ENCODE data around the gene TAOK3. TPM values are rescaled to one million over a fixed set of nuclear protein-coding genes. Genes with fewer than 3 reads are reported as not detected.

TAOK3 gene
- total and polyA plus RNA-seq, 2 donors (not counting 1 experiment from before 2014, with no cell fraction given), result 30.0 to 80.4 TPM

DNA sequence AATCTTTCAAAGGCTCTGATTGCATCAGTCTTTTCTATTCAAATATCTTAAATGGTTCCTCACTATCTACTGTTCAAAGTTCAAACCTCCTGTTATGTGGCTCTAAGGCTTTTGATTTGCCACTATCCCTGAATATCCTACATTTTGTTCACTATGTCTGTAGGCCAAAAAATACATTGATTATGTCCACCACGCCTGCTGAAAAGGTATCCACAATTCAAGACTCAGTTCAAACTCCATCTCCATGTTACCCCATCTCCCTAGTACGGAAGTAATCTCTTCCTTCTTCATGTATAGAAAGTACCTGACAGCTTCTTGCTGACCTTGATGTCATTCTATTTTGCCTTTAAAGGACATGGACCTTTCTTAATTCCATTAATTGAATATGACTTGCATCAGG, 24.8 kb downstream of the TAOK3 start:
- ChIA-PET POLR2A (no interaction called here), CTCF (interaction anchor here (1.2 to 2.0 kb wide), 3 partner anchors 10 to 30 kb away, joined by 5 to 6 read pairs (median 5); no protein-coding TSS in a partner anchor)
- DNase-seq (no peak), ATAC-seq (ENCODE audit: low read depth) (no peak)
- Histone ChIP-seq H3K4me3 (ENCODE audit: control extremely low read depth in 1 of 5, extremely low read depth in 1 of 5, insufficient read depth in 1 of 5, low read depth in 2 of 5, low read length in 4 of 5) (no peak overlapping the region), H4K20me1 (ENCODE audit: control insufficient read depth, insufficient read depth, low read length, poor library complexity, severe bottlenecking) (peaks cover 27% of the 10 kb centered on the region), H3K79me2 (ENCODE audit: control insufficient read depth, insufficient read depth, low read length) (peaks cover 72% of the 10 kb centered on the region), H3K9me3 (ENCODE audit: control extremely low read depth in 1 of 3, control insufficient read depth in 2 of 3, insufficient read depth in 1 of 3, low read length in 2 of 3) (no peaks in the 10 kb centered on the region), H2AFZ (ENCODE audit: insufficient read depth, low read depth, low read length, poor library complexity, severe bottlenecking) (no peak overlapping the region), H3K36me3 (replicated peaks in 1 of 2; ENCODE audit: control extremely low read depth in 1 of 2, control insufficient read depth in 1 of 2, extremely low read depth in 1 of 2, insufficient read depth in 2 of 2, low read length in 1 of 2) (peaks cover 0 to 2% of the 10 kb centered on the region in 2 experiments), H3K4me1 (ENCODE audit: control insufficient read depth in 2 of 2, insufficient read depth in 2 of 2, low read length in 2 of 2) (peaks cover 15 to 27% of the 10 kb centered on the region in 2 donors), H3K27ac (ENCODE audit: low read length in 2 of 2) (peak overlapping the region in 1 of 2 donors; percentile 76), H3K27me3 (replicated peaks in 1 of 4; ENCODE audit: control extremely low read depth in 1 of 4, control insufficient read depth in 3 of 4, insufficient read depth in 4 of 4, low read length in 3 of 4) (no peaks in the 10 kb centered on the region), H3K9ac (ENCODE audit: low read length) (no peak overlapping the region), H3K4me2 (replicated peaks; ENCODE audit: low read depth, low read length, poor library complexity, severe bottlenecking) (no peak overlapping the region)
- TF ChIP-seq EZH2 (IDR thresholded peaks at IDR 0.05; ENCODE audit: borderline replicate concordance, insufficient read depth, low read depth, low read length, poor library complexity, severe bottlenecking), result no peak
- TF ChIP-seq, protein P1, sequence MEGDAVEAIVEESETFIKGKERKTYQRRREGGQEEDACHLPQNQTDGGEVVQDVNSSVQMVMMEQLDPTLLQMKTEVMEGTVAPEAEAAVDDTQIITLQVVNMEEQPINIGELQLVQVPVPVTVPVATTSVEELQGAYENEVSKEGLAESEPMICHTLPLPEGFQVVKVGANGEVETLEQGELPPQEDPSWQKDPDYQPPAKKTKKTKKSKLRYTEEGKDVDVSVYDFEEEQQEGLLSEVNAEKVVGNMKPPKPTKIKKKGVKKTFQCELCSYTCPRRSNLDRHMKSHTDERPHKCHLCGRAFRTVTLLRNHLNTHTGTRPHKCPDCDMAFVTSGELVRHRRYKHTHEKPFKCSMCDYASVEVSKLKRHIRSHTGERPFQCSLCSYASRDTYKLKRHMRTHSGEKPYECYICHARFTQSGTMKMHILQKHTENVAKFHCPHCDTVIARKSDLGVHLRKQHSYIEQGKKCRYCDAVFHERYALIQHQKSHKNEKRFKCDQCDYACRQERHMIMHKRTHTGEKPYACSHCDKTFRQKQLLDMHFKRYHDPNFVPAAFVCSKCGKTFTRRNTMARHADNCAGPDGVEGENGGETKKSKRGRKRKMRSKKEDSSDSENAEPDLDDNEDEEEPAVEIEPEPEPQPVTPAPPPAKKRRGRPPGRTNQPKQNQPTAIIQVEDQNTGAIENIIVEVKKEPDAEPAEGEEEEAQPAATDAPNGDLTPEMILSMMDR (IDR thresholded peaks at IDR 0.05), result no peak
- H3K4me3 Mint-ChIP-seq, result peak overlapping the region; percentile 59
- H3K9me3 Mint-ChIP-seq (ENCODE audit: insufficient read depth), result no peaks in the 10 kb centered on the region
- no peaks in the 10 kb centered on the region for H3K27me3 Mint-ChIP-seq
- H3K4me1 Mint-ChIP-seq, result peaks cover 46% of the 10 kb centered on the region
- 100% methylated on average over 2 of the region's 2 CpGs for WGBS (ENCODE audit: insufficient coverage)
- intact Hi-C loops (cut with micrococcal nuclease), result loop anchor here (1.0 kb wide), 1 partner anchor 7 kb away; no protein-coding TSS in a partner anchor
- H3K27ac Mint-ChIP-seq, result peak overlapping the region; percentile 53

DNA sequence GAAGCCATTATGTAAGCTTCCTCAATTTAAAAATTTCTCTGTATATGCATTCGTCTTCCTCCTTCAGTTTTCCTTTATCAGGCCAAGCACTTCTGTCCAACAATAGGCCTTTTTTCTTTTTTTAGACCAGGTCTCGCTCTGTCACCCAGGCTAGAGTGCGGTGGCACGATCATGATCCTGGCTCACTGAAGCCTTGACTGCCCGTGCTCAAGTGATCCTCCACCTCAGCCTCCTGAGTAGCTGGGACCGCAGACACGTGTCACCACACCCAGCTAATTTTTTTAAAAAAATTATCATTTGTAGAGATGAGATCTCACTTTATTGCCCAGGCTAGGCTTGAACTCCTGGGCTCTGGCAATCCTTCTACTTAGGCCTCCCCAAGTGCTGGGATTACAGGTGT, 25.8 kb downstream of the TAOK3 start:
- Histone ChIP-seq H3K36me3 (replicated peaks in 1 of 2; ENCODE audit: control extremely low read depth in 1 of 2, control insufficient read depth in 1 of 2, extremely low read depth in 1 of 2, insufficient read depth in 2 of 2, low read length in 1 of 2) (peaks cover 0 to 2% of the 10 kb centered on the region in 2 experiments), H3K9ac (ENCODE audit: low read length) (no peak overlapping the region), H3K4me3 (ENCODE audit: control extremely low read depth in 1 of 5, extremely low read depth in 1 of 5, insufficient read depth in 1 of 5, low read depth in 2 of 5, low read length in 4 of 5) (no peak overlapping the region), H3K27me3 (replicated peaks in 1 of 4; ENCODE audit: control extremely low read depth in 1 of 4, control insufficient read depth in 3 of 4, insufficient read depth in 4 of 4, low read length in 3 of 4) (no peaks in the 10 kb centered on the region), H2AFZ (ENCODE audit: insufficient read depth, low read depth, low read length, poor library complexity, severe bottlenecking) (no peak overlapping the region), H3K4me1 (ENCODE audit: control insufficient read depth in 2 of 2, insufficient read depth in 2 of 2, low read length in 2 of 2) (peaks cover 21 to 32% of the 10 kb centered on the region in 2 donors), H4K20me1 (ENCODE audit: control insufficient read depth, insufficient read depth, low read length, poor library complexity, severe bottlenecking) (peaks cover 32% of the 10 kb centered on the region), H3K9me3 (ENCODE audit: control extremely low read depth in 1 of 3, control insufficient read depth in 2 of 3, insufficient read depth in 1 of 3, low read length in 2 of 3) (no peaks in the 10 kb centered on the region), H3K79me2 (ENCODE audit: control insufficient read depth, insufficient read depth, low read length) (peaks cover 72% of the 10 kb centered on the region), H3K4me2 (replicated peaks; ENCODE audit: low read depth, low read length, poor library complexity, severe bottlenecking) (peak overlapping the region; percentile 49), H3K27ac (ENCODE audit: low read length in 2 of 2) (peak overlapping the region; percentile 28 to 76)
- WGBS (ENCODE audit: insufficient coverage), result 2% methylated on average over 4 of the region's 7 CpGs
- peak; percentile 68 for DNase-seq
- intact Hi-C loops (cut with micrococcal nuclease), result loop anchor here (1.0 kb wide), 1 partner anchor 8 kb away; no protein-coding TSS in a partner anchor
- ATAC-seq (ENCODE audit: low read depth), result peak; percentile 80
- no peak for TF ChIP-seq EZH2 (IDR thresholded peaks at IDR 0.05; ENCODE audit: borderline replicate concordance, insufficient read depth, low read depth, low read length, poor library complexity, severe bottlenecking)
- TF ChIP-seq, protein P1 (IDR thresholded peaks at IDR 0.05), result no peak
- peak overlapping the region; percentile 59 for H3K4me3 Mint-ChIP-seq
- peaks cover 51% of the 10 kb centered on the region for H3K4me1 Mint-ChIP-seq
- H3K27me3 Mint-ChIP-seq, result no peaks in the 10 kb centered on the region
- ChIA-PET CTCF (interaction anchor here (1.5 to 2.6 kb wide), 5 partner anchors 9 to 31 kb away, joined by 4 to 13 read pairs (median 6); partner anchors contain the start of gene SUDS3), POLR2A (interaction anchor here (1.0 kb wide), 1 partner anchor 9 kb away, joined by 3 read pairs; no protein-coding TSS in a partner anchor)
- H3K9me3 Mint-ChIP-seq (ENCODE audit: insufficient read depth), result no peaks in the 10 kb centered on the region
- peak overlapping the region; percentile 73 for H3K27ac Mint-ChIP-seq

Measured in B cell (primary cell).